HG03103 (cell line): ENCODE measurements around the gene KTI12.
"Not testable (repeated sequence)": the region's sequence is repeated elsewhere in the genome, so short reads cannot be mapped to it uniquely, and the experiment has no call there.

ENCODE experiments used
- ATAC-seq: cut with Tn5 transposase; IDR thresholded peaks from one replicate; pipeline ENCODE4 v1.9.1; 2021; ENCODE audit warnings: low read depth; ENCODE audit not compliant: unreplicated experiment

The KTI12 gene

DNA sequence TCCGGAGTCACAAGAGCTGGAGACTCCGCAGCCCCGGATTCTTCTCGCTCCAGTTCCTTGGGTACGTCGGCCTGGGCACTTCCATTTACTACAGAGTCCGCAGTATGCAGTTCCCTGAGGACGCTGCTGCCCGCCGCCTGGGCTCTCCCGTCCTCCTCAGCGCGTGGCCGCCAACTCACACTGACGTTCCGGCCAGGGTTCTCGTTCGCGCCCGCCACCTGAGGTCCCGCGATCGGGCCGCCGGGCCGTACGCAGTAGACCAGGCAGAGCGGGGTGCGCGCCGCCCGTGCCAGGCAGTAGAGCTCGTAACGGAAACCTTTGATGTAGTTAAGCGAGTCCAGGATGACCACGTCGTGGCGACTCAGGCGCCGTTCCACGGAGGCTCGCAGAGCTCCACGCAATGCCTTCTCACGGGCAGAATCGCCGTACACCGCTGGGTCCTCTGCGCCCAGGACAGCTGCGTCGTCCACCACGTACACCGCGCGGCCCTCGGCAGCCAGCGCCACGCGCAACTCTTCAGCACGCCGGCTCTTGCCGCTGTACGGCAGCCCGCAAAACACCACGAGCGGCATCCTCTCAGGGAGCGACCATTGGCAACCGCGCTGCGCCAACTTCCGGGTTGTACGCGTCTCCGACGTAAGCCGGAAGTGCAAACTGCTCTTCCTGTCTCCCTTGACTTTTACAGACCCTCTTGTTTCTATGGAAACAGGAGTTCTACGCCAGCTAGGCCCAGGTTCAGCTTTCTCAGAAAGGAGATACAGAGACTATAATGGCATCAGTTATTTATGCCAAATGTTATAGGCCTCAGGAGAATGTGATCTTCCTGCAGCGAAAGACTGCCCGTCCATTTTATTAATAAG, at the start of gene KTI12:
KTI12 (minus strand) TSS at position 621 of the 860 bp plus-strand sequence; CDS start at position 572, 49 bp downstream.
- ATAC-seq: peak; percentile 76

DNA sequence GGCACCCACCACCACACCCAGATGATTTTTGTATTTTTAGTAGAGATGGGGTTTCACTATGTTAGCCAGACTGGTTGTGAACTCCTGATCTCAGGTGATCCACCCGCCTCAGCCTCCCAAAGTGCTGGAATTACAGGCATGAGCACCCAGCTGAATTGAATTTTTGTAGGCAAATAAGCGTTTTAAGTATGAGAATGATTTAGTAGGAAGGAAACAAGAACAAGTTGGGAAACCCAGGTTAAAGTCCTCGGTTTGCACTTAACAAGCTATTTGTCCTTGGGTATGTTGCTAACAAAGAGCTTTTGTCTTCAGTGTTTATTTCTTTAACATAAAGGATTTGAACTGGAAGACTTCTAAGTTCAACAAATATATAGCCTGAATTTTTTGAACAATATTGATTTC, 46.4 kb upstream of the KTI12 start:
- ATAC-seq: no peak

GRCh38 chr1:52077277-52077676, 43.7 kb upstream of the KTI12 start:
- not testable (repeated sequence) for ATAC-seq

- ATAC-seq: no peak
These were observed 38.7 kb upstream of the KTI12 start for GRCh38 chr1:52072291-52072690.

DNA sequence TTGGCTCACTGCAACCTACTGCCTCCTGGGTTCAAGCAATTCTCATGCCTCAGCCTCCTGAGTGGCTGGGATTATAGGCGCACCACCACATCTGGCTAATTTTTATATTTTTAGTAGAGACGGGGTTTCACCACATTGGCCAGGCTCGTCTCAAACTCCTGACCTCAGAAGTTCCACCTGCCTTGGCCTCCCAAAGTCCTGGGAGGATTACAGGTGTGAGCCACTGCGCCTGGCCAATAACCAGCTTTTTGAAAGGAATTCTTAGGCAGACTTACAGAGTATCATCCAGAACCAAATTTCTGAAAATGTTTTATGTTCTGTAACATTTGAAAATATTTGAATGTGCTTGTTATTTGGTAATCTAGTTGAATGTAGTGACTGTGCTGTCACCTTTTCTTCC, 37.1 kb upstream of the KTI12 start:
- no peak for ATAC-seq

GRCh38 chr1:52063192-52063591, 29.6 kb upstream of the KTI12 start:
- ATAC-seq: no peak

DNA sequence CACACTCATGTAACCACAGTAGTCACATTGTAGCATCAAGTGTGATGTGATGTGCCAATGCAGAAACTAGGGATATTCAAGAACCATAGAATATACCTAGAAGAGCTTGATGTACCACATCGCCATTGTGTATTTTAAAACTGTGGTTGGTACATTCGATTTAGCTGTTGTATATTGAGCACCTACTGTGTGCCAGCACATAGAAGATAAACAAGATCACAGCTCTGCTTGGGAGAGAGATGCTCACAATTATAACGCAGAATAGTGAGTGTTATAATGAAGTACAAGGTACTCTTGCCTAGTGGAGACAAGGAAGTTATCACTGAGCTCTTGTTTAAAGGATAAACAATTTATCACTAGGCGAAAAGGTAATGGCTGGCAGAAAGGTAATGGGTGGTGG, 27.2 kb upstream of the KTI12 start:
- ATAC-seq: no peak

GRCh38 chr1:52059888-52060287, 26.3 kb upstream of the KTI12 start:
- ATAC-seq: no peak

GRCh38 chr1:52059321-52059720, 25.7 kb upstream of the KTI12 start:
- ATAC-seq: no peak

DNA sequence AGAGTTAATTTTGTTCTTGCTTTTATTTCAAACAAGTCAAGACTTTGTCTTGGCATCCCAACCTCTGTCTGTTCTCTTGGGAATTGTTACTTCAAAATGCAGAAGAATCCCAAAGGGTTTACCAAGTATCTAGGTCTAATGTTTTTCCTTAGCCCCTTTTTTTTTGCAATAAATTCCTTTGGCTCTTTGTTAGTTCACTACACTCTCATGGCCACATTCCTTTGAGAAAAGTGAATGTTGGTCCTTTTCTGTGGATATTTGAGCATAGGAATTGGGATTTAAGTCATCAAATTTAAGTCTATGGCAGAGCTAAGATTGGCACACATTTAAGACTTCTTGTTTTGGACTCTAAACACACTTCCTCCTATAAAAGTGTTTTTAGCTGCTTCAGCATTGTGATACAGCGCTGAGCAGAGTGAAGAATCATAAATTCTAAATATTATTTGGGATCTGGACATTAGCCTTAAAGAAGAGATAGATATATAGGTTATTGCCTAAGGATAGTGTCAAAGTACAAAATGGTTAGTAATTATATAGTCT, 24.3 kb upstream of the KTI12 start:
- no peak for ATAC-seq

DNA sequence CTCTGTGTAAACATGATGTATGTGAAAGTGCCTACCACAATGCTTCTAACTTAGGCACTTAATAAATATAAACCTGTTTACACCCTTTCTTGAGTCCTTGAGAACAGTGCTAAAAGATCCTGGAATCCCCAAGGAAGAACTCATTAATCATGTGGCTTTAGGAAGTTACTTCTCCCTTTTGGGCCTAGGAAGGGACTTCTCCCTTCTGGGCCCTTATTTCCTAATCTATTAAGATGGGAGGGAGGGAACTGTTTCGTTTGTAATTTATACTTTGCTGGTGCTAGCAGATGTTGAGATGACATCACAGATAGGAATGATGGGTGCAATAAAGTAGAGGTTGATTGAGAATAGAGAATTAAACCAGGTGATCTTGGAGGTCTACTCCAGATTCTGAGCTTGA, 23.6 kb upstream of the KTI12 start:
- ATAC-seq: no peak

DNA sequence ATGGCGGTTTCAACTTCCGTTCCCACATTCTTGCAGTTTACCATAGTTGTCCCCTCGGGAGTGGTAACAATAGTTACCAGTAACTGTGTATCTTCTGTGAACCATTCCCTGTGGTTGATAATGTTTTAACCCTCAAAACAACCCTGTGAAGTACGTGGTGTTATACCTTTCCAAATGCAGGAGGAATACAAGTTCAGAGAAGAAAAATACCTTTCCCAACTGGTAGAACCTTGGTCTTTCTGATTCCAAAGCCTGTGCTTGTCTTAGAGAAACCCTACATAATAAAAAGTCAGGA, 23.3 kb upstream of the KTI12 start:
- no peak for ATAC-seq

DNA sequence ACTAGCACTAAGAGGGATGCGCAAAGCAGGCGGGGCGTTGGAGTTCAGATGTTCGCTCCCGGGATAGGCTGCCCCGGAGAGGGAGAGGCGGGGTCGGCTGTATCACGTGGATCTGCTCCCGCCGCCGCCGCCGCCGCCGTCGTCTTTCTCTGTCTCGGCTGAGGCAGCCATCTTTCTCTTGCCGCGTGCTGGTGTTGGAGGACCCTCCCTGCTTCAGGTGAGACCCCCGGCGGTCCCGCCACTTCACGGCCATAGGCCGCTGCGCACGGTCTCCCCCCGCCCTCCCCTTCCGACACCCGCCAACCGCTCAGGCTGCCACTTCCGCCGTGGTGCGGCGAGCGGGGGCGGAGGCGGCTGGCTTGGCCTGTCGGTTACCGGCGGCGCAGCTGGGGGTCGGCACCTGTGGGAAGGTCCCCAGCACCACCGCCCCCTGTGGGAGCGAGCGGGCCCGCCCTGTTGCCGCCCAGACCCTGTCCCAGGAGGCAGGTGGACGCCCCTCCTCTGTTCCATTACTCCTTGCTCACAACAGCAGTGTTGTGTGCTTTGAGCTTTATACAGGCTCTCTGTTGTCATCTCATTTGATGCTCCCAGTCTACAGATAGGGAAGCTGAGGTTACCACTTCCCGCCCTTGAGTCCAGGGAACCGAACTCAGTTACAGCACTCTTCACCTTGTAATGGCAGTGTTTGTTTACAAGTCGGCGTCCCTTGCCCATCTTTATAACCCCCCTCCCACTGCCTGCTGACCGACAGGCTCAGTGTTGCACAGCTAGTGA, 22.7 kb upstream of the KTI12 start, which contains the start of gene BTF3L4:
BTF3L4 (plus strand) TSS at position 133 of the 774 bp plus-strand sequence. CDS start 3,553 bp downstream, outside the sequence.
- peak; percentile 77 for ATAC-seq

DNA sequence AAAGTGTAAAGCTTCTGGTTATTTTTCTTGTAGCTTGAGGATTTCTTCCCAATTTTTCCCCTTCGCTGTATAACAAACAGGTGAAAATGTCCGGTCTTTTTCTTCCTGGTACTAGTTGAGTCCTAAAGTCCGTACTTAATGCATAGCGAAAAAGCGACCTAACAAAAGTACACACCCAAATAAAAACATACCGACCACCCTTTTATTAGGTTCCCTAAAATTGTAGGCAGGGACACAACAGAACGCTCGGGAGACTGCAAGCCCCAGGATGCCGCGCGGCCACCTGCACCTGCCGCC, 22.2 kb upstream of the KTI12 start:
- ATAC-seq: no peak

GRCh38 chr1:52055066-52055865, 21.7 kb upstream of the KTI12 start, which contains the start of gene TXNDC12:
Gene TXNDC12 (minus strand): TSS chr1:52055191. CDS start chr1:52055096, 95 bp downstream.
- ATAC-seq: peak; percentile 39

DNA sequence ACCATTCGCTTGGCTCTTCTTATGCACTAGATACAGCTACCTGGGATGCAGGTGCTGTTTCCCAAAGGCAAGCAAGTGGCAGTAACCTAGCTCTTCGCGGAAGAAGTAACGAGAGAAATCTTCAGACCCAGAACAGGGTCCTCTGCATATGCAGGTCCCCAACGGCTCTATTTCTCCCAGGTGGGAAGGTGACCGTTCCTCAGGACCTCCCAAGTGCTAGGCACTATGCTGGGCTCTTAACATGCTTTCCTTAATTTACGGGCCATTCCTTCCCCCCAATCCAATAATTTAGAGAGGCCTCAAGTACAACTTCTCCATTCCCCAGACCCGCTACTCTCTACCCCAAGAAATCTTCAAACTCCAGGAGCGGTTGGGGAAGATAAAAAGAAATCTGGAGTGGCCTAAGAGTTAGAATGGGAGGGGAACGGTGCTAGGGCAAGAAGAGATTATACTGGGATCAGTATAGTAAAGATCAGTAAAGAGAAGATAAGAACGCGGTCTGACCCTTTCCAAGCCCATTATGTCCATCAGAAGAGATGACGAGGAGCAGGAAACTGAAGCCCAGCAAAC, 21.0 kb upstream of the KTI12 start:
- ATAC-seq: no peak

GRCh38 chr1:52053862-52054261, 20.3 kb upstream of the KTI12 start:
- ATAC-seq: no peak

GRCh38 chr1:52049337-52049736, 15.7 kb upstream of the KTI12 start:
- not testable (repeated sequence) for ATAC-seq

- not testable (repeated sequence) for ATAC-seq
These were observed 12.1 kb upstream of the KTI12 start for GRCh38 chr1:52045666-52046195.

DNA sequence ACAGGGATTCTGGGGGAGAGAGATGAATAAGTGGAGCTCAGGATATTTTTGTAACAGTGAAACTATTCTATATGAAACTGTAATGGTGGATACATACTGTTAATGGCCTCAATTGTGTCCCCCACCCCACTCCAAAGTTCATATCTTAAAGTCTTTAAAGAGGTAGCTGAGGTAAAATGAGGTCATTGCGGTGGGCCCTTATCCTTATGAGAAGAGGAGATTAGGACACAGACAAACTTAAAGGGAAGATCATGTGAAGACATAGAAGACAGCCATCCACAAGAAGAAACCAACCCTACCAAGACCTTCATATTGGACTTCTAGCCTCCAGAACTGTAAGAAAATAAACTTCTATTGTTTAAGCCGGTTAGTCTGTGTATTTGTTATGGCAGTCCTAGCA, 11.6 kb upstream of the KTI12 start:
- ATAC-seq: no peak
